Thymus (tissue), 11 donors: ENCODE data around the gene PHF2. TPM values are rescaled to one million over a fixed set of nuclear protein-coding genes. Genes with fewer than 3 reads are reported as not detected.

ENCODE experiments used
- DNase-seq, 9 donors: peaks; one replicate each; pipeline ENCODE4 v3.0.0-alpha.2; 2013; ENCODE audit warnings: low spot score in 9 of 9, low read depth in 6 of 9, missing footprints in 1 of 9
- H3K27ac ChIP-seq, 2 donors: one replicate each; pipeline ENCODE4 v1.5.1; 2013; ENCODE audit warnings: control low read depth in 1 of 2, low read depth in 1 of 2, low read length in 1 of 2, mild to moderate bottlenecking in 1 of 2, moderate library complexity in 1 of 2
- H3K27me3 ChIP-seq, 2 donors: one replicate each; pipeline ENCODE4 v1.5.1; 2013; ENCODE audit warnings: low read length in 1 of 2; ENCODE audit not compliant: control insufficient read depth in 2 of 2, insufficient read depth in 1 of 2
- H3K36me3 ChIP-seq, 2 donors: one replicate each; pipeline ENCODE4 v1.5.1; 2013; ENCODE audit warnings: low read length in 1 of 2, mild to moderate bottlenecking in 1 of 2, moderate library complexity in 1 of 2; ENCODE audit not compliant: control insufficient read depth in 2 of 2, insufficient read depth in 2 of 2
- H3K4me1 ChIP-seq, 2 donors: one replicate each; pipeline ENCODE4 v1.5.1; 2013; ENCODE audit warnings: low read length in 2 of 2; ENCODE audit not compliant: control insufficient read depth in 2 of 2, insufficient read depth in 2 of 2
- H3K4me3 ChIP-seq, 2 donors: one replicate each; pipeline ENCODE4 v1.5.1; 2013; ENCODE audit warnings: low read length in 2 of 2, control low read depth in 1 of 2, mild to moderate bottlenecking in 1 of 2
- H3K9me3 ChIP-seq, 2 donors: one replicate each; pipeline ENCODE4 v1.5.1; 2013; ENCODE audit warnings: low read length in 1 of 2, mild to moderate bottlenecking in 1 of 2; ENCODE audit not compliant: control insufficient read depth in 2 of 2, insufficient read depth in 1 of 2
- WGBS: extraction: QIAGEN DNeasy Blood & Tissue Kit; methylation state at CpG from one replicate; pipeline ENCODE4 v1.1.7; 2013; 5-methylcytosine and 5-hydroxymethylcytosine counted together
- polyA plus RNA-seq: library from polyadenylated mRNA; stranded (reverse); fragments of 200-250 nt; gene quantifications from one replicate; pipeline ENCODE4 v1.2.3, GENCODE V29; 2013
- total RNA-seq: library from RNA; stranded (reverse); fragments of 120-200 nt; gene quantifications from one replicate; pipeline ENCODE4 v1.2.4, GENCODE V29; 2013
- donor health status: healthy.

PHF2 gene
- total and polyA plus RNA-seq, 2 donors: 13.6 to 26.8 TPM

DNA sequence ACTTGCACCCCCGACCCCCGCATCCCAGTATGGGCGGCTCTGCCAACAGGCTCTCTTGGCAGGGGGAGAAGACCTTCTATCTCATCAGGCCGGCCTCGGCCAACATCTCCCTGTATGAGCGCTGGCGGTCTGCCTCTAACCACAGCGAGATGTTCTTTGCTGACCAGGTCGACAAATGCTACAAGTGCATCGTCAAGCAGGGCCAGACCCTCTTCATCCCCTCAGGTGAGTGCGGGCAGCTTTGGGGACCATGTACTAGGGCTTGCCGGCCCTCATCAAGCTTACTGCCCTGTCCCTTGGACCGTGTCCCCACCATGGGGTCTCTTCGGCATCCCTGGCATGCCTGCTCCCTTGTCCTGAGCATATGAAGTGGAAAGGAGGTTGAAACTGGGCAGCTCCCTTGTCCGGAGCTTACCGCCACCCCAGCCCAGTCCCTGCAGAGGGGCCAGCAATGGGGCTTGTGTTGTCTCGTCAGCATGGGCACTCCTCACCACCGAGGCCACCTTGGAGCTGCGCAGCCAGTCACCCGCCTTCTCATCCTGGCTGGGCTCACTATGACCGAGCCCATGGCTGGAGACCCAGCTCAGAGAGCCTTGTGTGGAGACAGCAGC is 78.1 kb downstream of the PHF2 start:
- WGBS: 98% methylated on average over 21 of the region's 21 CpGs
- Histone ChIP-seq H3K9me3 (no peaks in the 10 kb centered on the region), H3K27me3 (no peaks in the 10 kb centered on the region), H3K4me3 (no peak overlapping the region), H3K27ac (no peak overlapping the region), H3K36me3 (peaks cover 43 to 76% of the 10 kb centered on the region in 2 donors), H3K4me1 (no peaks in the 10 kb centered on the region)
- no peak for DNase-seq

DNA sequence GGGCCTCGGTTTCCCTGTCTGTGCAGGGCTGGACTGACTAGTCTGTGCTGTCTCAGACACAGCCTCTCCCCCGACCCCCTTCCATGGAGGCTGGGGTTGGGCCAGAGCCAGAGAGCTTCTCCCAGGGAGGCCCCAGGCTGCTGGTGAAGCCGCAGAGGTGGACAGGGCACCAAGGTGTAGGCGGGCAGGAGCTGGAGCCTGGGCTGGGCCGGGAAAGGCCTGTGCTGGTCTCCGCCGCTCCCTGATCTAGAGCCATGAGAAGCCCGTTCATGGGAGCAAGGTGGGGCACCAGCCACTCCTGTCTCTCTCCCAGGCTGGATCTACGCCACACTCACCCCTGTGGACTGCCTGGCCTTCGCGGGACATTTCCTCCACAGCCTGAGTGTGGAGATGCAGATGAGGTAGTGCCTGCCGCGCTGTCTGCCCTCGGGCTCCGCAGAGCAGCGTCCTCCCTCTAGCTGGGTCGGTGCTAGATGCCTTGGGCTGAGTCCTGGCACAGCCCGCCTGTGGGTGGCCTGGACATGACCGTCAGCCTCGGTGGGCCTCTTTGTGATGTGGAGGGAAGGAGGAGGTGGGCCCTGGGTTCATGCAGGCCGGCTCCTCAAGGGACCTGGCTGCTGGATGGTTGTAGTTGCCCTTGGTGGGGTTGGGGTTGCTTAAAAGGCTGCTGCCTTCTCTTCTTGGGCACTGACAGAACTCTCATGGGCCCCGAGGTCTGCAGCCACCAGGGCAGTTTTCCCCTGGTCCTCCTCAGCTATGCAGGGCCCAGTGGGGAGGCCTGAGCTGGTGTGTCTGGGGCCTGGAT is 79.4 kb downstream of the PHF2 start:
- DNase-seq: no peak
- Histone ChIP-seq H3K36me3 (peaks cover 41 to 68% of the 10 kb centered on the region in 2 donors), H3K27me3 (no peaks in the 10 kb centered on the region), H3K9me3 (no peaks in the 10 kb centered on the region), H3K4me3 (no peak overlapping the region), H3K27ac (no peak overlapping the region), H3K4me1 (no peaks in the 10 kb centered on the region)
- WGBS: 99% methylated on average over 22 of the region's 22 CpGs

DNA sequence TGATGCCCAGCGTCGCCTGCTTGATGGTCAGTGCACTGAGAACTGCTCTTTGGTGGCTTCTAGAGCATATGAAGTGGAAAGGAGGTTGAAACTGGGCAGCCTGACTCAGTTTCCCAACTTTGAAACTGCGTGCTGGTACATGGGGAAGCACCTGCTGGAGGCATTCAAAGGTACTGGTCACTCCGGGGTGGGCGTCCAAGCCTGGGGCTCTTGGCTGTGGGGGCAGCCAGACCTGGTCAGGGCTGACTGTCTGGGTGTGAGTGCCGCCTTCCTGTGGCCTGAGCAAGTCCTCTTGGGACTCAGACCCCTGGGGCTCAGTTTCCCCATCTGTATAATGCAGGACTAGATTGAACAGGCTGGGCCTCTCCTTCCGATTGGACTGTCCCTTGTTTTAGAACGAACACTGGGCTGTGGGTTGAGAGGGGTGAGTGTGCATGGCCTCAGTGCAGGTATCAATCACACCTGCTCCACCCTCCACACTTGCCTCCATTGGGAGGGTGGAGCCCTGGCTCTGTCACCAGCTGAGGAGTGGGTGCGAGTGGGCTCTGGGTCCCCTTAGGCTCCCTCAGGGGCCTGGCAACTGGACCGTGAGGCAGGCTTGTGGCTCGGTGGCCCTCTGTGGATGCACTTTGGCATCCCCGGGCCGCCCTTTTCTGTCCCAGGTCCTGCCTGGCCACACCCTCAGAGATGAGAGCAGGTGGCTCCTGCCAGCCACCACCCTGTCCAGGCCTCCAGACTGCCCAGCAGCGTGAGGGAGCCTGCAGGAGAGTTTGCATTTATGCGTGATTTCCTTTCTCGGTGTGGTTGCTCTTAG is 80.2 kb downstream of the PHF2 start:
- Histone ChIP-seq H3K4me3 (no peak overlapping the region), H3K4me1 (no peaks in the 10 kb centered on the region), H3K36me3 (peaks cover 37 to 63% of the 10 kb centered on the region in 2 donors), H3K27ac (no peak overlapping the region), H3K9me3 (no peaks in the 10 kb centered on the region), H3K27me3 (no peaks in the 10 kb centered on the region)
- no peak for DNase-seq
- 97% methylated on average over 16 of the region's 16 CpGs for WGBS

DNA sequence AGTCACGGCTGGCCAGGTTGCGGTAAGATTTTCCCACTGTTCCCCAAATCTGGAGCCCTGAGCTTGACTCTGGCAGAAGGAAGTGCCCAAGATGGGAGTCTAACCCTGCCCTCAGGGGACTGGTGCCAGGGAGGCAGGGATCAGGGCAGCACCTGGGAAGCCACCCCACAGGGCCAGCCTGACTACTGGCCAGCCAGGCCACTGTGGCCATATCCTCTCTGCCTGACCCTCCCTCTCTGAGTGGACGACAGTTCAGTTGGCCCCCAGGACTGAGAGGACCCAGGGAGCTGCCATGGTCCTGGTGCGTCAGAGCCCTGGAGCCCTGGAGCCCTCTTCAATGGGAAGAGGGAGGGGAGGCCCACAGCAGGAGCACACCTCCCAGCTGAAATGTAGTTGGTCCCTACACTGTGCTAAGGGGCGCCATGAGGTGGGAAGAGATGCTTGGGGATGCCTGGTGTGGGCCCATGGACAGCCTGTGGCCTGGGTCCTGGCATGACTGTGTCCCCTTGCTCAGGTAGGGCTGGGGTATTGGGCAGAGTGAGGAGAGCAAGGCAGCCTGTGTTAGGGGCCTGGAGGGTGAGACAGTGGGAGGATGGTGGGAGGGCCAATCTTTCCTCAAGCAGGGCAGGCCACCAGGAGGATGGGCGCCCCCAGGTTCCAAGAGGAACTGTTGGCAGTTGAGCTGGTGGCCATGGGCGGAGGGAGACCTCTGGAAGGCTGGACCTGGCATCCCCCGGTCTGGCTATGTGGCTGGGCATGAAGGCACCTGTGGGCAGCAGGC is 81.1 kb downstream of the PHF2 start:
- Histone ChIP-seq H3K36me3 (peaks cover 37 to 64% of the 10 kb centered on the region in 2 donors), H3K4me1 (no peaks in the 10 kb centered on the region), H3K9me3 (no peaks in the 10 kb centered on the region), H3K27ac (no peak overlapping the region), H3K4me3 (no peak overlapping the region), H3K27me3 (no peaks in the 10 kb centered on the region)
- no peak for DNase-seq
- over 99% methylated on average over 8 of the region's 8 CpGs for WGBS

DNA sequence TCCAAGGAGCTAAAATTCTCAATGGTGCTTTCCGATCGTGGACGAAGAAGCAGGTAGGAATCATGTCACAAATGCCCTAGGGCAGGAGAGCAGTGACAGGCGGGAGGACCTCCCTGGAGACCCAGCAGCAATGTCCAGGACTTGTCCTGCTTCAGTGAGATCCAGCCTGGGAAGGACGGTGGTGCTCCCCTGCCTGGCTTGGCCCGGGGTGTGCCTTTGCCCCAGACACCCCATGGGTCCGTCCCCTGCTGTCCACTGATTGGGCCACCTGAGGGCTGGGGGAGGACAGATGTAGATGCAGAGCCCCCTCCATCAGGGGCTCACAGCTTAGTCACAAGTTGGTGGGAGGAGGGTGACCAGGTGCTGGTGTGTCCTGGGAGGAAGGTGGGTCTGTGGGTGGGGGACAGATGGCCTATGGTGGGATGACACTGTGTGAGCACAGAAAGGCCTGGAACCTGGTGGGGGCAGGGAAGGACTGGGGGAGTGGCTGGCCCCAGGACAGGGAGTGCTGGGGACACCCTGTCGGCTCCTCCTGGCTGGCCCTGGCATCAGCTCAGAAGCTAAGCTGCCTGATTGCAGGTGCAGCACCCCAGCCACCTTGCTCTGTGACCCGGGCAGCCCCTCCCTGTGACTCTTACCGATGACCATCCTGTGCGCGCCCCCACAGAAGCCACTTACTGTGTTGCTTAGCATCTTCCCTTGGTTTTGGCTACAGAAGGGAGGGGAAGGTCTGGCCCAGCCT is 82.0 kb downstream of the PHF2 start:
- no peaks in the 10 kb centered on the region for H3K27me3 ChIP-seq
- H3K36me3 ChIP-seq: peaks cover 42 to 68% of the 10 kb centered on the region in 2 donors
- H3K9me3 ChIP-seq: no peaks in the 10 kb centered on the region
- H3K4me1 ChIP-seq: no peaks in the 10 kb centered on the region
- H3K4me3 ChIP-seq: no peak overlapping the region
- 97% methylated on average over 12 of the region's 12 CpGs for WGBS
- H3K27ac ChIP-seq: no peak overlapping the region
- DNase-seq: no peak

DNA sequence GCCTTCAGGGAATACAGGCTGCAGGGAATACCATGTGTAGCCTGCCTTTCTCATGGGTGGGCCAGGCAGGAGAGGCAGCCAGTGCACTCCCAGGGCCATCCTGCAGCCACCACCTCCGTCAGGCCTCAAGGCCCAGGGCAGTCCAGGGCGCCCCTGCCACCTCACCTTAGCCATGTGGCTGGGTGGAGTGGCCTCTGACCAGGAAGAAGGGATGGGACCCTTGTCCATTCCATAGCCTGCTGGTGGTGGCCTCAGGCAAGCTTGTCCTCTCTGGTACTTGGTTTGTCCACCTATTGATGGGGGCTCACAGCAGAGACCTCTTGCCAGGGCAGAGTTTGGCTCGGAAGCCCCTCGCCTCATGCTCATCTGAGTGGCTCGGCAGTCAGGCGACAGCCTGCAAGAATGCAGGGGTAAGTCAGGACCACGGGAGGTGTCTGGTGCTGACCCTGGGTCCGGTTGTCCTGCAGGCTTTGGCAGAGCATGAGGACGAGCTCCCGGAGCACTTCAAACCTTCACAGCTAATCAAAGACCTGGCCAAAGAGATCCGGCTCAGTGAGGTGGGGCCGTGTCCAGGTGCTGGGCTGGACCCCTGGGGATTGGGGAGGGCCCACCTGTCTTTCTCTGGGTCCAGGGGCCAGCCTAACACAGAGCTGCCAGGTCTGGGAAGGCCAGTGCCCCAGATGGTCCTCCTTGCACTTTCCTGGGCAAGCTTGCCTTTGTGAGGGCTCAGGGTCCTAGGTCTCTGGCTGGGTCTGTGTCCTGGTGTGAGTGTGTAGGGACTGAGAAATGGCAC is 82.9 kb downstream of the PHF2 start:
- H3K9me3 ChIP-seq: no peaks in the 10 kb centered on the region
- peaks cover 41 to 67% of the 10 kb centered on the region in 2 donors for H3K36me3 ChIP-seq
- DNase-seq: no peak
- H3K4me1 ChIP-seq: no peaks in the 10 kb centered on the region
- no peak overlapping the region for H3K27ac ChIP-seq
- WGBS: 97% methylated on average over 12 of the region's 12 CpGs
- H3K27me3 ChIP-seq: no peaks in the 10 kb centered on the region
- no peak overlapping the region for H3K4me3 ChIP-seq

DNA sequence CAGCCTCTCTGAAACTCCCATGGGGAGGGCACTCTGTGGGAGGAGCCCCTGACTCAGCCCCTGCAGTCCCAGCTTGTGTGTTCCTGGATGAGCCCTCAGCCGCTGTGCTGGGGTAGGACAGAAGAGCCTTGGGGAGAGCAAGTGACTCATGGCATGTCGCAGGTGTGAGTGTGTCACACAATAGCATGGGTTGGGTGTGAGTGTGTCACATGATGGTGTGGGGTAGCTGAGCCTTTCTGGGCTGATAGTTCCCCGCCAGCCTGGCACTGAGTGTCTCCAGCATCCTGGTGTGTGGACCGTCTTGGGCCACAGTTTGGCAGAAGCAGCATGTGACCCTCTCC is 83.4 kb downstream of the PHF2 start:
- DNase-seq: no peak
- Histone ChIP-seq H3K9me3 (no peaks in the 10 kb centered on the region), H3K36me3 (peaks cover 43 to 67% of the 10 kb centered on the region in 2 donors), H3K27me3 (no peaks in the 10 kb centered on the region), H3K27ac (no peak overlapping the region), H3K4me1 (no peaks in the 10 kb centered on the region), H3K4me3 (no peak overlapping the region)
- 96% methylated on average over 4 of the region's 4 CpGs for WGBS
